ENCODE measurements around the gene KRTAP4-16. TPM values are rescaled to one million over a fixed set of nuclear protein-coding genes. Genes with fewer than 3 reads are reported as not detected.
"Not testable (repeated sequence)": the region's sequence is repeated elsewhere in the genome, so short reads cannot be mapped to it uniquely, and the experiment has no call there.

The KRTAP4-16 gene
- total RNA-seq, 6 experiments from 2014 or later, result not detected

GRCh38 chr17:41060052-41060604 is 41.9 kb downstream of the KRTAP4-16 start, which contains the start of gene KRTAP2-3:
TSS of gene KRTAP2-3 (minus strand) at chr17:41060114. CDS start at chr17:41060050, 64 bp downstream.
- Mint-ChIP-seq H3K4me1 (ENCODE audit: low read depth) (peaks cover 93% of the 10 kb centered on the region), H3K9me3 (no peaks in the 10 kb centered on the region), H3K4me3 (peak within 1 kb of the TSS; percentile 75), H3K27ac (peak within 1 kb of the TSS; percentile 93), H3K36me3 (ENCODE audit: low read depth) (peaks cover 8% of the 10 kb centered on the region), H3K27me3 (ENCODE audit: insufficient read depth) (peaks cover 4% of the 10 kb centered on the region)
- TF ChIP-seq, protein P1, sequence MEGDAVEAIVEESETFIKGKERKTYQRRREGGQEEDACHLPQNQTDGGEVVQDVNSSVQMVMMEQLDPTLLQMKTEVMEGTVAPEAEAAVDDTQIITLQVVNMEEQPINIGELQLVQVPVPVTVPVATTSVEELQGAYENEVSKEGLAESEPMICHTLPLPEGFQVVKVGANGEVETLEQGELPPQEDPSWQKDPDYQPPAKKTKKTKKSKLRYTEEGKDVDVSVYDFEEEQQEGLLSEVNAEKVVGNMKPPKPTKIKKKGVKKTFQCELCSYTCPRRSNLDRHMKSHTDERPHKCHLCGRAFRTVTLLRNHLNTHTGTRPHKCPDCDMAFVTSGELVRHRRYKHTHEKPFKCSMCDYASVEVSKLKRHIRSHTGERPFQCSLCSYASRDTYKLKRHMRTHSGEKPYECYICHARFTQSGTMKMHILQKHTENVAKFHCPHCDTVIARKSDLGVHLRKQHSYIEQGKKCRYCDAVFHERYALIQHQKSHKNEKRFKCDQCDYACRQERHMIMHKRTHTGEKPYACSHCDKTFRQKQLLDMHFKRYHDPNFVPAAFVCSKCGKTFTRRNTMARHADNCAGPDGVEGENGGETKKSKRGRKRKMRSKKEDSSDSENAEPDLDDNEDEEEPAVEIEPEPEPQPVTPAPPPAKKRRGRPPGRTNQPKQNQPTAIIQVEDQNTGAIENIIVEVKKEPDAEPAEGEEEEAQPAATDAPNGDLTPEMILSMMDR (IDR thresholded peaks at IDR 0.05), result no peak
- DNase-seq, result peak; percentile 89

DNA sequence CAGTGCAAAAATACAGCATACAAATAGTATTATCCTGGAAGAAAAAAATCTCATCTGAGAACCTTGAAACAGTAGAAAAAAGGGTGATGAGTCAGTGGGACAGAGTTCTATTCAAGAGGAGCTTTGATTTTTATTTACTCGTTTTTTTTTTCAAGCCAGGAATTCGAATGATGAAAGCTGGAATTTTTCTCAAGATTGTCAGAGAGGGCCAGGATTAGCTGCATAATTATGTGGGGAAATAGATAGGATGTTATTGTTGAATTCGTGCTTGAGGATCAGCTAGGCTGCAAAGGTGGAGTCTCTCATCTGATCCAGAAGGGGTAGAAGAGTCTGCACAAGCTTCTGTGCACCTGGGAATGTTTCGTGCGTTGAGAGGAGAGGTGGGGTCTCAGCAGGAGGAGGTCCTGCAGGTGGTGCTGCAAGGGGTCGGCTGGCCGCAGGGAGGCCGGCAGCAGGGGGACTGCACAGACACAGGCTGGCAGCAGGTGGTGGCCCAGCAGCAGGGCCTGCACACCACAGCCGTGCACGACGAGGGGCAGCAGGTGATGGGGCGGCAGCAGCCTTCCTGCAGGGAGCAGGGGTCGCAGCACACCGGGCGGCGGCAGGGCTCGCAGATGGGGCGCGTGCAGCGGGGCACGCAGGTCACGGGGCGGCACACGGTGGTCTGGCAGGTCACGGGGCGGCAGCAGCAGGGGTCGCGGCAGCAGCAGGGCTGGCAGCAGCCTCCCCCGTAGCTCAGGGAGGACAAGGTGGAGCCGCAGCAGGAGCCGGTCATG is 42.5 kb downstream of the KRTAP4-16 start:
- H3K36me3 Mint-ChIP-seq (ENCODE audit: low read depth), result not testable (repeated sequence)
- peaks cover 88% of the 10 kb centered on the region for H3K4me1 Mint-ChIP-seq (ENCODE audit: low read depth)

DNA sequence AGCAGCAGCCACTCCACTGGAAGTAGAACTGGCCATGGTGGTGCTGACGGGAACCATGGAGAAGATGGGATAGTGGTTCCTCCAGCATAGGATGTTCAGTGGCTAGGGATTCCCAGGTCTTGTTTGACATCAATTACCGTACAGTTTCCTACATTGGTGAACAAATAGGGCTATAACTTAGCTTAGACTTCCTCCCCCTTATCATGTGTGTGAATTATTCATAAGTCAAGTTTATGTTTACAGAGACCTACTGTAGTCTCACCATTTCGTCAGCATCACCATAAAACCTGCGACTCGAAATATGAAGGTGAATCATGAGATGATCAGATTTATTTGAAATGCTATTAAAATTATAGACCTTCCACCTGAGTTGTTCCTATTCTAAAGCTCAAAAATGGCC is 43.3 kb downstream of the KRTAP4-16 start:
- peaks cover 9% of the 10 kb centered on the region for H3K36me3 Mint-ChIP-seq (ENCODE audit: low read depth)
- H3K27me3 Mint-ChIP-seq (ENCODE audit: insufficient read depth), result peaks cover 4% of the 10 kb centered on the region
- H3K4me1 Mint-ChIP-seq (ENCODE audit: low read depth), result peaks cover 88% of the 10 kb centered on the region
- TF ChIP-seq, protein P1 (IDR thresholded peaks at IDR 0.05), result no peak
- peaks cover under 1% of the 10 kb centered on the region; the same call in 1 of the 2 replicates for H3K9me3 Mint-ChIP-seq
- 0 out of 2 replicates have a peak overlapping the region, but pooled peaks have one; percentile 75 for H3K4me3 Mint-ChIP-seq
- H3K27ac Mint-ChIP-seq, result peak overlapping the region; percentile 90
- DNase-seq, result no peak

More for the DNA sequence above, 42.5 kb downstream of the KRTAP4-16 start:
- peak overlapping the region; percentile 75 for H3K4me3 Mint-ChIP-seq
- peak; percentile 84 for DNase-seq
- not testable (repeated sequence) for H3K9me3 Mint-ChIP-seq; H3K27me3 Mint-ChIP-seq (ENCODE audit: insufficient read depth)
- peak overlapping the region; percentile 93 for H3K27ac Mint-ChIP-seq

- Mint-ChIP-seq H3K4me3 (no peak overlapping the region), H3K4me1 (ENCODE audit: low read depth) (peaks cover 88% of the 10 kb centered on the region), H3K9me3 (peaks cover 6% of the 10 kb centered on the region; the same call in 1 of the 2 replicates), H3K27ac (peak overlapping the region; percentile 62), H3K36me3 (ENCODE audit: low read depth) (peaks cover 17% of the 10 kb centered on the region), H3K27me3 (ENCODE audit: insufficient read depth) (peaks cover 4% of the 10 kb centered on the region)
- DNase-seq, result no peak
- TF ChIP-seq, protein P1 (IDR thresholded peaks at IDR 0.05), result no peak
Measured at GRCh38 chr17:41057547-41057946, 44.5 kb downstream of the KRTAP4-16 start.

GRCh38 chr17:41055130-41055529 is 46.9 kb downstream of the KRTAP4-16 start, which contains the start of gene KRTAP2-2:
TSS of gene KRTAP2-2 (minus strand) at chr17:41055230. CDS start at chr17:41055211, 19 bp downstream.
- not testable (repeated sequence) for DNase-seq; H3K9me3 Mint-ChIP-seq; H3K27me3 Mint-ChIP-seq (ENCODE audit: insufficient read depth); H3K4me3 Mint-ChIP-seq
- Mint-ChIP-seq H3K27ac (peak within 1 kb of the TSS; percentile 48; the same call in 1 of the 2 replicates), H3K36me3 (ENCODE audit: low read depth) (peaks cover 24% of the 10 kb centered on the region), H3K4me1 (ENCODE audit: low read depth) (peaks cover 80% of the 10 kb centered on the region)

DNA sequence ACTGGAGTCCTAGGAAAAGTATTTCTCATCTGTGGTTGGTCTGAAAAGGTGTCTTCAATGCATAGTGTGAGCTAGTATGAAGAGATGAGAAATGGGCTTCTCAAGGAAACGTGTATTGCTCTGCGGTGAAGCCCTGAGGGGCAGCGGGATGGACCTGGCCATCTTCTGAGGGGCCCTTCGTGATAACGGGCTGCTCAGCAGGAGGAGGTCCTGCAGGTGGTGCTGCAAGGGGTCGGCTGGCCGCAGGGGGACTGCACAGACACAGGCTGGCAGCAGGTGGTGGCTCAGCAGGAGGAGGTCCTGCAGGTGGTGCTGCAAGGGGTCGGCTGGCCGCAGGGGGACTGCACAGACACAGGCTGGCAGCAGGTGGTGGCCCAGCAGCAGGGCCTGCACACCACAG is 47.5 kb downstream of the KRTAP4-16 start:
- H3K27me3 Mint-ChIP-seq (ENCODE audit: insufficient read depth); H3K9me3 Mint-ChIP-seq; DNase-seq; H3K4me3 Mint-ChIP-seq; H3K27ac Mint-ChIP-seq: not testable (repeated sequence)
- Mint-ChIP-seq H3K36me3 (ENCODE audit: low read depth) (peaks cover 24% of the 10 kb centered on the region), H3K4me1 (ENCODE audit: low read depth) (peaks cover 81% of the 10 kb centered on the region)

DNA sequence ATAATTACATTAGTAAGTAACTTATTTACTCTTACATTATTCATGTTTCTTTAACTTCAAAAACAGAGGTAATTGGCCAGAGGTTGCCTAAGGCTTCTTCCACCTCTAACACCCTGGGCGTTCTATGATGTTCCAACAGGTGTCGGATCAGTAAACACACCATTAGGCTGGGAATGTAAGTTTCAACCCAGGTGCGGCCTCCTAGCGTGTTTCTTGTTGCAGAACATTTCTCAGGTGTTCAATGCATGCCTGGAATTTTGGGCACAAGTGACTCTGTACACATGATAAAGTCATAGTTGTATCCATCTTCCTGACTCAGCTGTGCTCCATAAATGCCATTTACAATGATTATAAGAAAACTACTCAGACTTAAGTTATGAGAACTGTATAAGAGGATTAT is 48.0 kb downstream of the KRTAP4-16 start:
- Mint-ChIP-seq H3K27me3 (ENCODE audit: insufficient read depth) (peaks cover 1% of the 10 kb centered on the region; the same call in 1 of the 2 replicates), H3K4me3 (no peak overlapping the region), H3K4me1 (ENCODE audit: low read depth) (peaks cover 80% of the 10 kb centered on the region), H3K27ac (peak overlapping the region; percentile 68; the same call in 1 of the 2 replicates), H3K9me3 (peaks cover 6% of the 10 kb centered on the region; the same call in 1 of the 2 replicates), H3K36me3 (ENCODE audit: low read depth) (peaks cover 24% of the 10 kb centered on the region)
- DNase-seq, result no peak
- TF ChIP-seq, protein P1 (IDR thresholded peaks at IDR 0.05), result no peak
